ENCODE results near the gene KEAP1. TPM values are rescaled to one million over a fixed set of nuclear protein-coding genes. Genes with fewer than 3 reads are reported as not detected.
A peak's percentile ranks its signal among the peaks of the same experiment; 100 is the strongest.

KEAP1 gene
- total and polyA plus RNA-seq, 2 of the 8 experiments (the other 6 are each of a cell fraction or from before 2014, with no cell fraction given): 80.6 to 106 TPM

DNA sequence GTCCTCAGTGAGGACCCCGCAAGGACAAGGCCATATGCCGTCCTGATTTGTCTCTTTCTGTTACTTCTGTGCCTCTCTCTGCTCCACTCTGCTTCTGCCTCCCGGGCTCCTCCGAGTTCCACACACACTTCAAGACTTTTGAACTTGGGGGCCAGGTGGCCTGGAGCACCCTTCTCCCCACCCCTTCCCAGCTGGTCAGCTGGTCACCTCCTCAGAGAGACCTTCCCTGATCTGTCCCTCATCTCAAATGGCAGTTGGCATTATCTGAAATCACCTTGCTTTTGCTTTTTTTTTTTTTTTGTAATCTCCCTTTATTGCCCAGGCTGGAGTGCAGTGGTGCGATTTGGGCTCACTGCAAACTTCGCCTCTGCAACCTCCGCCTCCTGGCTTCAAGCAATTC lies 16.3 kb upstream of the KEAP1 start:
- ChIA-PET POLR2A (ENCODE audit: partially characterized antibody) (no interaction called here), CTCF (ENCODE audit: partially characterized antibody) (interaction anchor here (0.7 to 5.6 kb wide), 6 partner anchors 12 to 103 kb away, joined by 3 to 46 read pairs (median 5); no protein-coding TSS in a partner anchor)
- Histone ChIP-seq H2BK20ac (ENCODE audit: low read length) (no peak overlapping the region; the same call in 1 of the 2 replicates), H3K23me2 (ENCODE audit: low read depth, low read length) (peaks cover 23% of the 10 kb centered on the region), H3K79me2 (ENCODE audit: control insufficient read depth in 1 of 2, insufficient read depth in 2 of 2, low read length in 2 of 2) (no peaks in the 10 kb centered on the region), H4K20me1 (replicated peaks in 1 of 2; ENCODE audit: control insufficient read depth in 1 of 2, insufficient read depth in 2 of 2, low read length in 2 of 2) (peaks cover 2 to 4% of the 10 kb centered on the region in 2 experiments), H3K23ac (ENCODE audit: insufficient read length) (no peak overlapping the region), H3K56ac (replicated peaks; ENCODE audit: insufficient read length, low read depth, low read length) (no peak overlapping the region), H3K9ac (replicated peaks in 1 of 4; ENCODE audit: extremely low read depth in 1 of 4, low read depth in 3 of 4, low read length in 3 of 4) (no peak overlapping the region), H3K4me1 (replicated peaks in 1 of 4; ENCODE audit: control insufficient read depth in 3 of 4, insufficient read depth in 4 of 4, low read length in 3 of 4) (peaks cover 0 to 22% (median 8%) of the 10 kb centered on the region in 4 experiments; a peak in 5 of 7 replicates), H2BK5ac (ENCODE audit: low read depth, low read length) (no peak overlapping the region), H3K4me3 (ENCODE audit: extremely low read depth in 1 of 4, insufficient read depth in 2 of 4, low read depth in 3 of 4, low read length in 4 of 4) (no peak overlapping the region), H3K79me1 (ENCODE audit: low read depth, low read length) (no peaks in the 10 kb centered on the region; the same call in 1 of the 2 replicates), H3K9me3 (ENCODE audit: insufficient read depth in 2 of 2, low read depth in 1 of 2, low read length in 1 of 2) (no peaks in the 10 kb centered on the region), H3K18ac (ENCODE audit: extremely low read depth, low read length) (no peak overlapping the region), H4K91ac (replicated peaks; ENCODE audit: insufficient read length, low read length) (no peak overlapping the region), H3K27me3 (replicated peaks in 1 of 4; ENCODE audit: control insufficient read depth in 3 of 4, extremely low read depth in 1 of 4, insufficient read depth in 3 of 4, low read length in 3 of 4) (peaks cover 28 to 51% (median 47%) of the 10 kb centered on the region in 4 experiments; a peak in 6 of 7 replicates), H3K4me2 (ENCODE audit: insufficient read depth in 1 of 2, low read depth in 2 of 2, low read length in 2 of 2) (no peak overlapping the region; a peak in 1 of 4 replicates), H4K8ac (ENCODE audit: extremely low read depth, insufficient read depth, low read length) (no peak overlapping the region), H4K5ac (ENCODE audit: insufficient read length, low read depth, low read length) (no peak overlapping the region), H2BK120ac (replicated peaks; ENCODE audit: low read depth, low read length) (no peak overlapping the region), H2AFZ (ENCODE audit: low read length) (no peak overlapping the region), H3K36me3 (ENCODE audit: control insufficient read depth in 2 of 4, insufficient read depth in 4 of 4, low read length in 3 of 4) (no peaks in the 10 kb centered on the region), H2AK5ac (ENCODE audit: low read depth, low read length) (no peak overlapping the region), H3K4ac (replicated peaks; ENCODE audit: insufficient read length, low read depth, low read length) (no peak overlapping the region), H3K14ac (ENCODE audit: insufficient read length) (no peak overlapping the region), H2BK12ac (ENCODE audit: low read depth, low read length) (0 out of 2 replicates have a peak overlapping the region, but pooled peaks have one; percentile 17), H3K27ac (ENCODE audit: low read depth, low read length) (no peak overlapping the region), H2BK15ac (ENCODE audit: low read length) (no peak overlapping the region)
- FAIRE-seq (no peak), DNase-seq (ENCODE audit: low read depth in 1 of 2, low spot score in 2 of 2) (no peak)
- 80% methylated on average over 7 of the region's 7 CpGs; no CpG with 5 or more reads in 1 of the 2 experiments for WGBS, 2 experiments (ENCODE audit: extremely low coverage in 1 of 2, insufficient coverage in 1 of 2, insufficient read length in 1 of 2, insufficient replicate concordance in 2 of 2, low coverage in 1 of 2, low lambda C conversion rate in 2 of 2, missing lambda C conversion rate in 1 of 2)
- TF ChIP-seq HDAC2 (IDR thresholded peaks at IDR 0.05; ENCODE audit: borderline replicate concordance in 1 of 2, low read depth in 2 of 2, low read length in 2 of 2): no peak

All from H1 (cell line).